Panc1 (cell line): ENCODE data around the gene CSKMT.

ENCODE experiments used
- POLR2AphosphoS5 ChIP-seq: IDR thresholded peaks from 2 replicates; pipeline ENCODE4 v1.6.1; 2012; ENCODE audit warnings: mild to moderate bottlenecking, low read depth, low read length, moderate library complexity
- REST ChIP-seq, 2 experiments: IDR thresholded peaks; 2 replicates each; pipeline ENCODE4 v1.6.1; 2011 to 2012; ENCODE audit warnings: low read depth in 2 of 2, control low read depth in 1 of 2, low read length in 1 of 2, mild to moderate bottlenecking in 1 of 2, moderate library complexity in 1 of 2; ENCODE audit not compliant: insufficient read depth in 1 of 2
- SIN3A ChIP-seq: IDR thresholded peaks from 2 replicates; pipeline ENCODE4 v1.6.1; 2012; ENCODE audit warnings: low read depth, mild to moderate bottlenecking, low read length, moderate library complexity, borderline replicate concordance; ENCODE audit not compliant: insufficient read depth
- TCF7L2 ChIP-seq: IDR thresholded peaks from 2 replicates; pipeline ENCODE4 v1.6.1; 2011; ENCODE audit warnings: mild to moderate bottlenecking, low read depth, low read length, inconsistent platforms
- TF ChIP-seq, protein P1 (sequence below): fragments of 450-650 bp; IDR thresholded peaks from 2 replicates; pipeline ENCODE4 v1.5.1; 2017; ENCODE audit warnings: mild to moderate bottlenecking

- TF ChIP-seq, protein P1, sequence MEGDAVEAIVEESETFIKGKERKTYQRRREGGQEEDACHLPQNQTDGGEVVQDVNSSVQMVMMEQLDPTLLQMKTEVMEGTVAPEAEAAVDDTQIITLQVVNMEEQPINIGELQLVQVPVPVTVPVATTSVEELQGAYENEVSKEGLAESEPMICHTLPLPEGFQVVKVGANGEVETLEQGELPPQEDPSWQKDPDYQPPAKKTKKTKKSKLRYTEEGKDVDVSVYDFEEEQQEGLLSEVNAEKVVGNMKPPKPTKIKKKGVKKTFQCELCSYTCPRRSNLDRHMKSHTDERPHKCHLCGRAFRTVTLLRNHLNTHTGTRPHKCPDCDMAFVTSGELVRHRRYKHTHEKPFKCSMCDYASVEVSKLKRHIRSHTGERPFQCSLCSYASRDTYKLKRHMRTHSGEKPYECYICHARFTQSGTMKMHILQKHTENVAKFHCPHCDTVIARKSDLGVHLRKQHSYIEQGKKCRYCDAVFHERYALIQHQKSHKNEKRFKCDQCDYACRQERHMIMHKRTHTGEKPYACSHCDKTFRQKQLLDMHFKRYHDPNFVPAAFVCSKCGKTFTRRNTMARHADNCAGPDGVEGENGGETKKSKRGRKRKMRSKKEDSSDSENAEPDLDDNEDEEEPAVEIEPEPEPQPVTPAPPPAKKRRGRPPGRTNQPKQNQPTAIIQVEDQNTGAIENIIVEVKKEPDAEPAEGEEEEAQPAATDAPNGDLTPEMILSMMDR: no peak
- TF ChIP-seq SIN3A (peak; percentile 84; the same call in 1 of the 2 replicates), POLR2AphosphoS5 (peak; percentile 97), REST (IDR thresholded peaks at IDR 0.05; ENCODE audit: insufficient read depth in 1 of 2, low read depth in 2 of 2, low read length in 1 of 2) (no peak), TCF7L2 (no peak)
Observed at GRCh38 chr11:62645946-62646824, 18.9 kb upstream of the CSKMT start, which contains the start of gene GANAB.
